K562 (cell line): ENCODE results near the gene OR2V1. TPM values are rescaled to one million over a fixed set of nuclear protein-coding genes. Genes with fewer than 3 reads are reported as not detected.

ENCODE experiments used
- BCOR ChIP-seq: fragments of 450-650 bp; IDR thresholded peaks from 2 replicates; pipeline ENCODE4 v1.6.1; 2016
- BHLHE40 ChIP-seq: IDR thresholded peaks from 2 replicates; pipeline ENCODE4 v1.6.1; 2011; ENCODE audit warnings: low read length, improper control_type of control experiment
- ESRRB ChIP-seq: fragments of 250-450 bp; sonication (Bioruptor Pico); IDR thresholded peaks from 2 replicates; pipeline ENCODE4 v1.5.0; 2020; ENCODE audit warnings: mild to moderate bottlenecking, moderate library complexity, borderline replicate concordance
- FUS ChIP-seq: fragments of 200-400 bp; formaldehyde crosslinking; optimal IDR thresholded peaks from 2 replicates; pipeline ENCODE3; 2017; ENCODE audit warnings: low read depth, low read length
- JUND ChIP-seq, 2 experiments: IDR thresholded peaks; 2 replicates in 1 of 2; 3 replicates in 1 of 2; pipeline ENCODE4 v1.6.1; 2011; ENCODE audit warnings: borderline replicate concordance in 2 of 2, low read depth in 2 of 2, low read length in 2 of 2, improper control_type of control experiment in 1 of 2, missing biosample characterization in 1 of 2, missing genetic modification characterization in 1 of 2, missing genetic modification reagents in 1 of 2
- NFE2L1 ChIP-seq: fragments of 450-650 bp; IDR thresholded peaks from 2 replicates; pipeline ENCODE4 v1.6.1; 2016; ENCODE audit warnings: missing genetic modification characterization, low read depth, mild to moderate bottlenecking, missing compliant biosample characterization, moderate library complexity, borderline replicate concordance
- NFIC ChIP-seq: fragments of 450-650 bp; IDR thresholded peaks from 2 replicates; pipeline ENCODE4 v1.6.1; 2017; ENCODE audit warnings: mild to moderate bottlenecking, inconsistent platforms
- OTX1 ChIP-seq: fragments of 450-650 bp; formaldehyde crosslinking; IDR thresholded peaks from 2 replicates; pipeline ENCODE4 v1.4.0; 2022; ENCODE audit warnings: mild to moderate bottlenecking
- SMAD1 ChIP-seq: fragments of 150-350 bp; IDR thresholded peaks from 2 replicates; pipeline ENCODE4 v1.6.1; 2014; ENCODE audit warnings: low read length, low read depth; ENCODE audit not compliant: partially characterized antibody
- TBL1XR1 ChIP-seq, 2 experiments: IDR thresholded peaks; 2 replicates each; pipeline ENCODE4 v1.6.1; 2012; ENCODE audit warnings: improper control_type of control experiment in 2 of 2, low read length in 2 of 2, mild to moderate bottlenecking in 1 of 2
- ZBTB1 ChIP-seq: sonication (generic); formaldehyde crosslinking; IDR thresholded peaks from 2 replicates; pipeline ENCODE4 v1.8.1; 2023; ENCODE audit warnings: missing genetic modification reagents, low read depth, mild to moderate bottlenecking, borderline replicate concordance
- ZFP36 ChIP-seq: fragments of 150-350 bp; IDR thresholded peaks from 2 replicates; pipeline ENCODE4 v1.6.1; 2018; ENCODE audit warnings: low read length, low read depth; ENCODE audit not compliant: partially characterized antibody
- ZNF316 ChIP-seq: fragments of 450-650 bp; IDR thresholded peaks from 2 replicates; pipeline ENCODE4 v1.6.1; 2016
- ZNF644 ChIP-seq: fragments of 200-800 bp; sonication (Bioruptor generic); IDR thresholded peaks from 2 replicates; pipeline ENCODE4 v1.6.1; 2016; ENCODE audit warnings: low read depth, missing genetic modification characterization, missing compliant biosample characterization
- ZNF707 ChIP-seq: fragments of 250-450 bp; sonication (Bioruptor Pico); conservative IDR thresholded peaks from 2 replicates; pipeline ENCODE4 v1.8.0; 2022; ENCODE audit warnings: inconsistent platforms, mild to moderate bottlenecking, moderate library complexity
- ZNF77 ChIP-seq: fragments of 250-450 bp; sonication (Bioruptor Pico); IDR thresholded peaks from 2 replicates; pipeline ENCODE4 v1.5.0; 2020
- polyA plus RNA-seq, 8 experiments: library from polyadenylated mRNA; depleted of rRNA in 4 of 8; stranded (reverse) in 5 of 8; unstranded in 3 of 8; fragments of >200 nt; fragmentation: Nextera tagmentation in 2 of 8; fragmentation: Illumina TruSeq in 1 of 8; extraction: Ambion mirVana in 2 of 8; extraction: Trizol in 1 of 8; gene quantifications; 2 replicates each; pipeline versions ENCODE4 v1.2.1 to v1.2.3, GENCODE V29; 2011 to 2014; ENCODE audit warnings: inconsistent platforms in 1 of 8, missing spikeins in 1 of 8
- total RNA-seq, 7 experiments: library from RNA; depleted of rRNA in 6 of 7; stranded (reverse); fragments of >200 nt in 6 of 7; fragmentation: Illumina TruSeq in 2 of 7; extraction: Trizol in 2 of 7; gene quantifications; 2 replicates each; pipeline versions ENCODE4 v1.2.1 to v1.2.3, GENCODE V29; 2011 to 2021; ENCODE audit warnings: low replicate concordance in 1 of 7
- TF ChIP-seq, protein P1 (sequence below): fragments of 200-400 bp; formaldehyde crosslinking; IDR thresholded peaks from 2 replicates; pipeline ENCODE4 v1.6.1; 2017; ENCODE audit warnings: mild to moderate bottlenecking, low read depth, low read length, moderate library complexity
- TF ChIP-seq, protein P2 (sequence below): fragments of 200-800 bp; sonication (Bioruptor generic); IDR thresholded peaks from 2 replicates; pipeline ENCODE4 v1.6.1; 2017; ENCODE audit warnings: missing genetic modification characterization, missing compliant biosample characterization
- TF ChIP-seq, protein P3 (sequence below): fragments of 450-650 bp; IDR thresholded peaks from 2 replicates; pipeline ENCODE4 v1.7.0; 2016; ENCODE audit warnings: borderline replicate concordance
- TF ChIP-seq, protein P4 (sequence below): sonication (generic); formaldehyde crosslinking; IDR thresholded peaks from 2 replicates; pipeline ENCODE4 v1.8.1; 2023; ENCODE audit warnings: mild to moderate bottlenecking, missing genetic modification reagents

OR2V1 gene
- total and polyA plus RNA-seq, 9 of the 15 experiments (the other 6 are each of a cell fraction or from before 2014, with no cell fraction given) = 0.04 to 0.28 (median 0.15) TPM; not detected in 5

DNA sequence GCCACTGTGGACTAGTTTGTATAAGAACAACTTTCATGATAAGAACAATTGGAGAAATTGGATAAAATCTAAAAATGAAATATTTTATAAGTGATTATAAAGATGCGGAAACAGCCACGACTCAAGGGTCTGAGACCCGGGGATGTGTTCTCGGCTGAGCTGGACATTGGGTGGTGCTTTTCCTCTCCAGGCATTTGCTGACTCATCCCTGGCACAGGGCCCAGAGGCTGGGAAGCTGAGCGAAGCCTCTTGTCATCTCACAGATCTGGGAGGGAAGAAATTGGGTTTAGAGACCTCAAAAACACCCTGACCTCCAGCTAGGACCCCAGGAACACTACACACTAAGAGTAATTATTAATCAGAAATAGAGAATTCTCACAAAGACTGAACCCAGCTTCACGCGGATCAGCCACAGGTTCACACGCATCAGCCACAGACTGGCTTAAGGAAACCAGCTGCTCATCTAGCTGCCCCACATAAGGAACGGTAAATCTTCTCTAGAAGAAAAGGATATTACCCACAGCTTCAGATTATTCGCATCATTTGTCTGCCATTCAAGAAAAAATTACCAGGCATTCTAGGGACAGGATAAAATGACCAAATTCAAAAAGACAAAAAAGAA is 2.8 kb upstream of the OR2V1 start (continued):
- TF ChIP-seq JUND (IDR thresholded peaks at IDR 0.05; ENCODE audit: borderline replicate concordance, low read depth, low read length) = peak; percentile 93
- peak; percentile 90; the same call in 2 of the 3 replicates for TF ChIP-seq JUND (tag; IDR thresholded peaks at IDR 0.05; ENCODE audit: borderline replicate concordance, low read depth, low read length)
- TF ChIP-seq, protein P1, sequence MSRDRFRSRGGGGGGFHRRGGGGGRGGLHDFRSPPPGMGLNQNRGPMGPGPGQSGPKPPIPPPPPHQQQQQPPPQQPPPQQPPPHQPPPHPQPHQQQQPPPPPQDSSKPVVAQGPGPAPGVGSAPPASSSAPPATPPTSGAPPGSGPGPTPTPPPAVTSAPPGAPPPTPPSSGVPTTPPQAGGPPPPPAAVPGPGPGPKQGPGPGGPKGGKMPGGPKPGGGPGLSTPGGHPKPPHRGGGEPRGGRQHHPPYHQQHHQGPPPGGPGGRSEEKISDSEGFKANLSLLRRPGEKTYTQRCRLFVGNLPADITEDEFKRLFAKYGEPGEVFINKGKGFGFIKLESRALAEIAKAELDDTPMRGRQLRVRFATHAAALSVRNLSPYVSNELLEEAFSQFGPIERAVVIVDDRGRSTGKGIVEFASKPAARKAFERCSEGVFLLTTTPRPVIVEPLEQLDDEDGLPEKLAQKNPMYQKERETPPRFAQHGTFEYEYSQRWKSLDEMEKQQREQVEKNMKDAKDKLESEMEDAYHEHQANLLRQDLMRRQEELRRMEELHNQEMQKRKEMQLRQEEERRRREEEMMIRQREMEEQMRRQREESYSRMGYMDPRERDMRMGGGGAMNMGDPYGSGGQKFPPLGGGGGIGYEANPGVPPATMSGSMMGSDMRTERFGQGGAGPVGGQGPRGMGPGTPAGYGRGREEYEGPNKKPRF = no peak
- TF ChIP-seq ZNF77 (CRISPR knock-in tag) = no peak
- TF ChIP-seq NFE2L1 (tag) = peak; percentile 93
- TF ChIP-seq, protein P2, sequence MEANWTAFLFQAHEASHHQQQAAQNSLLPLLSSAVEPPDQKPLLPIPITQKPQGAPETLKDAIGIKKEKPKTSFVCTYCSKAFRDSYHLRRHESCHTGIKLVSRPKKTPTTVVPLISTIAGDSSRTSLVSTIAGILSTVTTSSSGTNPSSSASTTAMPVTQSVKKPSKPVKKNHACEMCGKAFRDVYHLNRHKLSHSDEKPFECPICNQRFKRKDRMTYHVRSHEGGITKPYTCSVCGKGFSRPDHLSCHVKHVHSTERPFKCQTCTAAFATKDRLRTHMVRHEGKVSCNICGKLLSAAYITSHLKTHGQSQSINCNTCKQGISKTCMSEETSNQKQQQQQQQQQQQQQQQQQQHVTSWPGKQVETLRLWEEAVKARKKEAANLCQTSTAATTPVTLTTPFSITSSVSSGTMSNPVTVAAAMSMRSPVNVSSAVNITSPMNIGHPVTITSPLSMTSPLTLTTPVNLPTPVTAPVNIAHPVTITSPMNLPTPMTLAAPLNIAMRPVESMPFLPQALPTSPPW = peak; percentile 28; the same call in 1 of the 2 replicates
- no peak for TF ChIP-seq ESRRB (CRISPR knock-in tag)
- TF ChIP-seq, protein P3, sequence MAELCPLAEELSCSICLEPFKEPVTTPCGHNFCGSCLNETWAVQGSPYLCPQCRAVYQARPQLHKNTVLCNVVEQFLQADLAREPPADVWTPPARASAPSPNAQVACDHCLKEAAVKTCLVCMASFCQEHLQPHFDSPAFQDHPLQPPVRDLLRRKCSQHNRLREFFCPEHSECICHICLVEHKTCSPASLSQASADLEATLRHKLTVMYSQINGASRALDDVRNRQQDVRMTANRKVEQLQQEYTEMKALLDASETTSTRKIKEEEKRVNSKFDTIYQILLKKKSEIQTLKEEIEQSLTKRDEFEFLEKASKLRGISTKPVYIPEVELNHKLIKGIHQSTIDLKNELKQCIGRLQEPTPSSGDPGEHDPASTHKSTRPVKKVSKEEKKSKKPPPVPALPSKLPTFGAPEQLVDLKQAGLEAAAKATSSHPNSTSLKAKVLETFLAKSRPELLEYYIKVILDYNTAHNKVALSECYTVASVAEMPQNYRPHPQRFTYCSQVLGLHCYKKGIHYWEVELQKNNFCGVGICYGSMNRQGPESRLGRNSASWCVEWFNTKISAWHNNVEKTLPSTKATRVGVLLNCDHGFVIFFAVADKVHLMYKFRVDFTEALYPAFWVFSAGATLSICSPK = no peak
- TF ChIP-seq, protein P4, sequence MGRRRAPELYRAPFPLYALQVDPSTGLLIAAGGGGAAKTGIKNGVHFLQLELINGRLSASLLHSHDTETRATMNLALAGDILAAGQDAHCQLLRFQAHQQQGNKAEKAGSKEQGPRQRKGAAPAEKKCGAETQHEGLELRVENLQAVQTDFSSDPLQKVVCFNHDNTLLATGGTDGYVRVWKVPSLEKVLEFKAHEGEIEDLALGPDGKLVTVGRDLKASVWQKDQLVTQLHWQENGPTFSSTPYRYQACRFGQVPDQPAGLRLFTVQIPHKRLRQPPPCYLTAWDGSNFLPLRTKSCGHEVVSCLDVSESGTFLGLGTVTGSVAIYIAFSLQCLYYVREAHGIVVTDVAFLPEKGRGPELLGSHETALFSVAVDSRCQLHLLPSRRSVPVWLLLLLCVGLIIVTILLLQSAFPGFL (CRISPR knock-in tag) = no peak
- TF ChIP-seq OTX1 (CRISPR knock-in tag) = no peak
- TF ChIP-seq NFIC = peak; percentile 99
- no peak for TF ChIP-seq FUS
- no peak for TF ChIP-seq ZBTB1 (CRISPR knock-in tag)
- no peak for TF ChIP-seq ZFP36
- peak; percentile 39 for TF ChIP-seq BCOR
- peak; percentile 98 for TF ChIP-seq ZNF316
- no peak for TF ChIP-seq BHLHE40
- TF ChIP-seq TBL1XR1 (IDR thresholded peaks at IDR 0.05; ENCODE audit: low read length in 2 of 2) = 0 out of 4 replicates have a peak, but pooled peaks of 1 of the 2 experiments have one; percentile 31
- no peak for TF ChIP-seq ZNF707 (CRISPR knock-in tag)
- TF ChIP-seq ZNF644 (tag) = no peak
- peak; percentile 71 for TF ChIP-seq SMAD1
